Medulla oblongata (tissue), 1 donor: ENCODE data around the gene TTC28.
"Not testable (repeated sequence)": the region's sequence is repeated elsewhere in the genome, so short reads cannot be mapped to it uniquely, and the experiment has no call there.

Experiments used
- DNase-seq: peaks from one replicate; pipeline ENCODE4 v3.0.0-alpha.2; 2015; ENCODE audit errors: extremely low spot score

TTC28 gene

DNA sequence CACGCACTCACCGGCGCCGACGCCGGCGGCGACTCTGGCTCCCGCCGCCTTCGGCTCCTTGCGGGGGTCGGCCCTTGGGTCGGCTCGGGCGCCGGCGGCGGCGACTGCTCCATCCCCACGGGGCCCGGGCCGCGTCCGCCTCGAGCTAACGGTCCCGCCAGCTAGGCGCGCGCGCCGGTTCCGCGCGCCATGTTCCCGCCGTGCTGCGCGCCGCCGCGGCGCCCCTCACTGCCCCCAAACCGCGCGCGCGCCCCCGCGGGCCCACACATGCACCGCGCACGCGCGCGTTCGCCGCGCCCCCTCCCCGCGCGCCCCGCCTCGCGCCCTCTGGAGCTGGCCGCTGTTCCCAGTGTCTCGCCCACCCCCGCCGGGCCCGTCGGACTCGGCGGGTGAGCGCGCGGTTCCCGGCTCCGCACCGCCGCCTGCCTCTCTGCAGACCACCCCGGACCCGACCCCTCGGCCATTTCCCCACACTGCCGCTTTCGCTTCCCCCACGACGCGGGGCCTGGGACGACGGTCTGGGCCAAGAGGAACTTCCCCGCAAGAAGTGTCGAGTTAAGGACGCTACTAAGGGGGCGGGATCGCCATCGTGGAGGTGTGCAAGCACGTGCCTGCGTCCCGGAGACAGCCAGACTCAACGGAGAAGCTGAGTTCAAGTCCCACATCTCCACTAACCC lies at the start of gene TTC28:
TTC28 (minus strand) TSS at position 230 of the 677 bp plus-strand sequence; CDS start at position 113, 117 bp downstream.
- peak; percentile 76 for DNase-seq

DNA sequence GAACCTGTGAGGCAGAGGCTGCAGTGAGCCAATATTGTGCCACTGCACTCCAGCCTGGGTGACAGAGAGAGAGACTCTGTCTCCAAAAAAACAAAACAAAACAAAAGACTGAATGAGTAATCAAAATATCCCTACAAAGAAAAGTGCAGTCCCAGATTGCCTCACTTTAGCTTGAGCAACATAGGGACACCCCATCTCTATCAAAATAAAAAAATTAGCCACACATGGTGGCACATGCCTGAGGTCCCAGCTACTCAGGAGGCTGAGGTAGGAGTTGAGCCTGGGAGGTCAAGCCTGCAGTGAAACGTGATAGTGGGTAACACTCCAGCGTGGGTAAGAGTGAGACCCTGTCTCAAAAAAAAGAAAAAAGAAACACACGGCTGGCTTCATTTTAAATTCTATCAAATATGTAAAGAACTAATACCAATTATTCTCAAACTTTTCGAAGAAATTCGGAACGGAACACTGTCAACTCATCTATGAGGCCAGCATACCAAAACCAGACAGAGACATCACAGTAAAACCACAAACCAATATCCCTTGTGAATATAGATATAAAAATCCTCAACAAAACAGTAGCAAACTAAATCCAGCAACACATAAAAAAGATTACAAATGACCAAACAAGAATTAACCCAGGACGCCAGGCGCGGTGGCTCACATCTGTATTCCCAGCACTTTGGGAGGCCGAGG lies 49.1 kb upstream of the TTC28 start:
- no peak for DNase-seq

DNA sequence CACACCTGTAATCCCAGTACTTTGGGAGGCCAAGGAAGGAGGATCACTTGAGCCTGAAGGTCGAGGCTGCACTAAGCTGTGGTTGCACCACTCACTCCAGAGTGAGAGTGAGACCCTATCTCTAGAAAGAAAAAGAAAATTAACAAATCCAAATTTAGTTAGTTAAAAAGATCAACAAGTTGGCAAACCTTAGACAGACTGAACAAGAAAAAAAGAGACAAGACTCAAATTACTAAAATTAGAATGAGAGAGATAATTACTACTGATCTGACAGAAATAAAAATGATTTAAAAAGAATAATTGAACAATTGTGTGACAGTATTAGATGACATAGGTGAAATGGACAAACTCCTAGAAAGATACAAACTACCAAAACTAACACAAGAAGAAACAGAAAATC lies 48.4 kb upstream of the TTC28 start:
- DNase-seq, result no peak

DNA sequence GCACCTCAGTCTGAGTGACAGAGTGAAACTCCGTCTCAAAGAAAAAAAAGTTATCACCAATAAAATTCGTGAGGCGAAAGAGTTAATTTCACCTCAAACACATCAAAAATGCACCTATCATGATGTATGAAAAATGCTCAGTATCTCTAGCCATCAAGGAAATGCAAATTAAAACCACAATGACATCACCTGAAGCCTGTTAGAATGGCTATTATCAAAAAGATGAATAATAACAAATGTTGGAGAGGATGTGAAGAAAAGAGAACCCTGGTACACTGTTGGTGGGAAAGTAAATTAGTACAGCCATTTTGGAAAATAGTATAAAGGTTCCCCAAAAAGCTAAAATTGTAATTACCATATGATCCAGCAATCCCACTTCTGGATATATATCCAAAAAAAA lies 38.4 kb upstream of the TTC28 start:
- DNase-seq, result no peak

DNA sequence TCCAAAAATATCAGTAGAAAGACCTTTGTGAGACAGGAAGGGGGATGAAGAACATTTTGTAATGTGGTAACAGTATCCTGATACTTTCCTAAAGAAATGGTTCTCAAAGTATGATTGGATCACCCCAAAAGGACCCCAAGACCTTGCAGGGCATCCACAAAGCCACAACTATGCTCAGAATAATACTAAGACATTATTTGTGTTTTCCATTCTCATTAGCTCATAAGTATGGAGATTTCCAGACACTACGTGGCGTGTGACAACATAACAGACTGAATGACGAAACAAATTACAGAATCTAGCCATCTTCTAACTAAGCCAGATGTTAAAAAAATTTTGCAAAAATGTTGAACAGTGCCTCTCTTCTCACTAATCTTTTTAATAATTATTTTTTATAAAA lies 37.0 kb upstream of the TTC28 start:
- DNase-seq, result no peak

DNA sequence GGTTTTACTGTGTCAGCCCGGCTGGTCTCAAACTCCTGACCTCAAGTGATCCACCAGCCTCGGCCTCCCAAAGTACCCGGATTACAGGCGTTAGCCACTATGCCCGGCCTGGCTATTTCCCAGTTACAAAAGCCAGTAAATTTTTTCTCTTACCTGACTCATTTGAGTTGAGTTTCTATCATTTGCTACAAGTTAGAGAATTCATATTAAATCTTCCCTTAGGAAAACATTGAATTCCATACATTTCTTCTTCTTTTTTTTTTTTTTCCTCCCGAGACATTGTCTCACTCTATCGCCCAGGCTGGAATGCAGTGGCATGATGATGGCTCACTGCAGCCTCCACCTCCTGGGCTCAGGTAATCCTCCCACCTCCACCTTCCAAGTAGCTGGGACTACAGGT lies 36.0 kb upstream of the TTC28 start:
- no peak for DNase-seq

DNA sequence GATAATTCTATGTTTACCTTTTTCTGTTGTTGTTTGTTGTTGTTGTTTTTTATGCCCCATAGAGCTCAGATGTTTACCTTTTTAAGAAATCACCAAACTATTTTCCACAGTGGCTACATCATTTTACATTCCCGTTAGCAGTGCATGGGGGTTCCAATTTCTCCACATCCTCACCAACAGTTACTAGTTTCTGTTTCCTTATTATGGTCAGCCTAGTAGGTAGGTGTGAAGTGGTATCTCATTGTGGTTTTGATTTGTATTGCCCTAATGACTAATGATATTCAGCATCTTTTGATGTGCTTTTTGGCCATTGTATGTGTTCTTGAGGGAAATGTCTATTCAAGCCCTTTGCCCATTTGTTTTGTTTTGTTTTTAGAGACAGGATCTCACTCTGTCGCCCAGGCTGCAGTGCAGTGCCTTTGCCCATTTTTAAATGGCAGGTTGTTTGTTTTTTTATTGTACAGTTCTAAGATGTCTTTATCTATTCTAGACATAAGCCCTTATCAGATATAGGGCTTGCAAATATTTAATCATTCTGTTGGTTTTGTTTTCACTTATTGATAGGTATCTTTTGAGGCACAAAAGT lies 34.5 kb upstream of the TTC28 start:
- DNase-seq, result no peak

DNA sequence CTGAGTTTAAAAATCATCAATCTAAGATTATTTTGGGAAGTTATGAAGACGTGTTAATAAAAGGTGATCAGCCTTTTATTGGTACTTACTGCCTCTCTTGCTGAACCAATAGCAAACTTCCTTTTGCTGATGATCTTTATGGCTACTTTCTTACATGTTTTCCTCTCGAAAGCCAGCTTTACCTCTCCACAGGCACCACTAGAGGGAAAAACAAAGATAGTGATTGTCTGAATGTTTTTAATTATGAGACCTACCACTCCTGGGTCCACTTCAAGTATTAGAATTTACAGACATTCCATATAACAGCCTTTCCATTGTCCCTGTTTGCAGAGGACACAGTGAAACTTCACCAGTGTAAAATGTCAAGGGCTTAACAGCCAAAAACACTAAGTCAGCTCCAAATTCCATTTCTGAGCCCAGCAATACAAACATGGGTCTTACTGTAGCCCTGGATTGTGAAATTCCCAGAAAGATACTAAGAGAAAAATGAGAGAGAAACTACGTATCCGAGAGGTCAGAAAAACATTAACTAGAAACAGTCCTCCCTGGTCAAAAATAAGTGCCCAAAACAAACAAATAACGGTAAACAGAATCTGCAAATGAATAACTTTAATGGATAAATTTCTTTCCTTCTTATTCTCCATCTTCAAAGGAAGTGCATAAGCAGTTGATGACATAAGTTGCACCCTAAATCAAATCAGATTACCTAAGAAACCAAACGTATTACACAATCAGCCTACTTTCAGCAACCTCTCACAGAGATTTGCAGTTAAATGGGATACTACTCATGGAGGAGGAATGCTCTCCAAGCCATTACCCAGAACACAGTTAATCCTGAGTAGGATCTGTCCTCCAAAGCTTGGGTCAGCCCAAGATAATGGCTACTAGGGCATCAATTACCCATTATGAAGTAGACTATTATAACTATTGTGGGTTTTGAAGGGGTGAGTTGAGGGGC lies 32.5 kb upstream of the TTC28 start:
- peak; percentile 4 for DNase-seq

DNA sequence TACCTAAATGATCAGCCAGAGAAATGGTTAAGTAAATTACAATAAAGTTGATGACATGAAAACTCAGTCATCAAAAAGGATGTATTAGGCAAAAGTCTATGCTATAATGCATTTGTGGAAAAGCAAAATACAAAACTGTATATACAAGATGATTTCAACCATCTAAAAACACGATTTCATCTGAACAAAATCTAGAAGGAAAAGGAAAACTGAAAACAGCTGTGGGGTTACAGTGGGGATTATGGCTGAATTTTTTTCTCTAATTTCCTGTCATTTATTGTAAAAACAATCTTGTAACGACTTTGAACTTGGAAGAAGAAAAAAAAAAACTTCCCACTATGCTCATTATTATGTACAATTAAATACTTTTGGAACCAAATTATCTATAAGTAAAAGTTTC lies 31.7 kb upstream of the TTC28 start:
- no peak for DNase-seq

DNA sequence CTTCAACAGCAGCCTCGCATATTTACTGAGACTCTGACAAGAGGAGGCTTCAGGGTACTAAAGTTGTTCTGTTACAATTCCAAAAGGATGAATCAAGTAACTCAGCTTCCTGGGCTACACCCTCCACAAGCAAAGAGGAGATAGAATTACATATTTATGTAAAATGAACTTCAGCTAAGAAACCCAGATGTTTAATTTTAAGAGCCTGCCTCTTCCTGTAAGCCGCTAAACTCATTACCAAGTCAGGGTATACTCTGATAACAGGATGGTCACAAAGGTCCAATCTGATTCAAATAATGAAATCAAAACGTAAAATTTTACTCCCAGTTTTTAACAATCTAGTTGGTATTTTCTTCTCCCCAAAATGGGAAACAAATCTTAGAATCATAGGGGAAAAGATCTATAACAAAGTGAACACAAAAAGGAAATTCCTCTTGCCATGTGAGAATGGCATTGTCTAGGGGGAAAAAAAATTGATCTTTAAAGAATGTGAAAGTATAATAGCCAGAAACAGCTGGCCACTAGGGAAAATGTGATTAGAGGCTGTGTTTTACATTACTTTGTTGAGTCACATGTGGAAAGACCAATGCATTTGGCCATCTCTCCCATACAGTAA lies 31.0 kb upstream of the TTC28 start:
- DNase-seq, result no peak

DNA sequence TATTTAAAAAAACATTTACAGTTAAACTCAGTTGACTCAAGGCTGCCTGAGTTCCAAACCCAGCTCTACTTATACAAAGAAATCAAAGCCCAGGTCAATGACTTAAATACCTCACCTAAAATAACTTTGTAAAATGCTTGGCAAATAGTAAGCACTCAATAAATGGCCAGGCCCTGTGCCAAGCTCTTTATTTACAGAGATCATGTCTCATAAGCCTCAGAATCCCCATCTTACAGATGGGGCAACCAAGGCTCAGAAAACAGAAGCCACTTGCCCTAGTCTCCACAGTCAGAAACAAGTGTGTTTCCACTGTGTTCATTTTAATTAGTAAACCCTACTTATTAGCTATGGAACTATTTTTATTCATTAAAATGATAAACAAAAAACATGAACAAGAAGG lies 30.5 kb upstream of the TTC28 start:
- DNase-seq, result no peak

DNA sequence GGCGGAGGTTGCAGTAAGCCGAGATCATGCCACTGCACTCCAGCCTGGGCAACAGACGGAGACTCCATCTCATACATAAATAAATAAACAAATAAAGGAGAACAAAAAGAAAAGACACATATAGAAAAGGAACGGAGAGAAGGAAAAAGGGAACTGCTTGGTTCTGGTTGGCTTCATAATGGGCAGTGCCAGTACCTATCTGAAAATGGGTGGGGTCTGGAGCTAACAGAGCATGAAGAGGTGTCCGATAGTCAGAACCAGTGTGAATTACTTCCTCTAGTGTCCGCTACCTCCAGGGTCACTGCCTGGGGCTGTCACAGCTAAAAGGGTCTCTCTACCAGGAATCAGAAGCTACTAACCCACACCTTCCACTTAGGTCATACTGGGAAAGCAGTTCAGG lies 27.2 kb upstream of the TTC28 start:
- no peak for DNase-seq

DNA sequence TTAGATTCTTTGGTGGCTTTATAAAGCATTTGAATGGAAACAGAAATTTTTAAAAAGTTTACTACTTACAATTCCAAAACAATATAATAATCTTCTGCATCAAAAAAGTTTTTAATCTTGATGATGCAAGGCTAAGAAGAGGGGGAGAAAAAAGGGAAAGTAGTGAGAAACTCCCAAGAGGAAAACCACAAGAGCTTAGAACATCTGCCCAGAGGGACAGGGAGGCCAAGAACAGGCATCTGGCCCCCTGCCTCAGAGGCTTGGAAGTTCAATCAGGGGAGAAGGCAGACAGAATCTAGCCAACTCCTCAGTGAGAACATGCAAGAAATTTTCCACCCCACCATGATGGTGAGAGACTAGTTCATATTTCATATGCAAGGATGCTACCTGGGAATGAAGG lies 23.8 kb upstream of the TTC28 start:
- no peak for DNase-seq

DNA sequence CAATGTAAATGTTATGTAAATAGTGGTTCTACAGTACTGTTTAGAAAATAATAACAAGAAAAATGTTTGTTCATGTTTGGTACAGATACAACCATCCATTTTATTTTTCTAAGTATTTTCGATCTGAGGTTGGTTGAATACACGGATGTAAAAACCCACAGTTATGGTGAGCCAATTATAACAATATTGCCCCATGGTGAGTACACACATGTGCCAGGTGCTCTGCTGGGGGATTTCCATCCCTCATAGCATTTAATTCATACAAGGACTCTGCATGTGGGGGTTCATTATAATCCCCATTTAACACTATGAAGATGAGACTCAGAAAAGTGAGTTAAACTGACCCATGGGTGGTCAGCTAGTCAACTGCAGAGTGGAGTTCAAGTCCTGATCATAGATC lies 23.3 kb upstream of the TTC28 start:
- DNase-seq, result no peak

DNA sequence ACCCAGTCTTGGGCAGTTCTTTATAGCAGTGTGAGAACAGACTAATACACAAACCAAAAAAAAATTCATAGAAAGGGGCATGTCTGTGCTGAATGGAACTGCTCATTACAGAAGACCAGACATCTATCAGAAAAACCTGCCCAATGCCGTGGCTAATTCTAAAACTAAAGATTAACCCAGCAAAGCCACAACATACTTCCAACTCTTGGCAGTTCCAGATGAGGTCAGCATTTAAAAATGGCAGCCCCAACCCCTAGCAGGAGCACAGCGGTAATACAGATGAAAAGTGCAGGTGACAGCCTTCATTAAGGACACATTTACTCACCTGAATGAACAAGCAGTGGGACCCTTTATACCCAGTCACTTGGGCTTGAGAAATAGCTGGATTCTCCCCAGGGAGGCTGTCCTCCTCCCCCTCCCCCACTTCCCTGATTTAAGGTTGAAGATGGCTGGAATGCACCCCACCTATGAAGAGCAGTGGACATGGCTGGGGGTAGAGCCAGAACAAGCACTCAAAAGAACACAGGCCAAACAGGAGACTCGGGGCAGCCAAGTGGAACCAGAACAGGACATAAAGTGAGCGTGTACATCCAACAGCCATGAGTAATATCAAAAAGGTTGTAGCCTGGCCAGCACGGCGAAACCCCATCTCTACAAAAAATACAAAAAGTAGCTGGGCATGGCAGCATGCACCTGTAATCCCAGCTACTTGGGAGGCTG lies 13.6 kb upstream of the TTC28 start:
- not testable (repeated sequence) for DNase-seq

DNA sequence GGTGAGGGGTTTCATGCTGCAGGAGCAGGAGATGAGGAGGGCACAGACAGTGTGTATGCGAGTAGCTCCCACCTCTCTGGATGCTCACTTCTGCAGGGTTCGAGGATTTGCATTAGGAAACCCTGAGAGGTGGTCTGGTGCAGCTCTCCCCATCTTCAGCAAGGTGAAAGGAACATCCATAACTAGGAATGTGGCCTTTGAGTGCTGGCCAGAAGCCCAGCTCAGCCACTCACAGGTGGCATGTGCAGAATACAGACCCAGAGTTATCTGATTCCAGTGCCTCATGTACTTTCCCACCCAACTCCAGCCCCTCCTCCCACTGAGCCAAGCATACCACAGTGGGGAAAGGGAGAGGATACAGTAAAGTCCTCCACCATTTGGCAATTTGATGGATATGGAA lies 10.2 kb upstream of the TTC28 start:
- DNase-seq, result not testable (repeated sequence)

DNA sequence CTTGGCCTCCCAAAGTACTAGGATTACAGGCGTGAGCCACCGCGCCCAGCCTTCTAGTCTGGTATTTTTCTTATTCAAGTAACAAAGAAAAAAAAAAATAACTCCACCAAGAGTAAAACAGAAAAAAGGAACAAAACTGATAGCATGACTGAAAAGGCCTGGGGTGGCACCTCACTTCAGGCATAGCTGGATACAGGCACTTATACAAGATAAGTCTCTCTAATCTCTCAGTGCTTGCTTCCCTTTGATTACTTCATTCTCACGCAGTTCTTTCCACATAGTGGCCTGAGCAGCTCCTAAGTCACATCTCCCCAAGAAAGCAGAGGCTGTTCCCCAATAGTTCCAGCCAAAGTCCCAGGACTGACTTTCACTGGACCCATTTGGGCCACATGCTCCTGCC lies 3.3 kb upstream of the TTC28 start:
- DNase-seq, result not testable (repeated sequence)

DNA sequence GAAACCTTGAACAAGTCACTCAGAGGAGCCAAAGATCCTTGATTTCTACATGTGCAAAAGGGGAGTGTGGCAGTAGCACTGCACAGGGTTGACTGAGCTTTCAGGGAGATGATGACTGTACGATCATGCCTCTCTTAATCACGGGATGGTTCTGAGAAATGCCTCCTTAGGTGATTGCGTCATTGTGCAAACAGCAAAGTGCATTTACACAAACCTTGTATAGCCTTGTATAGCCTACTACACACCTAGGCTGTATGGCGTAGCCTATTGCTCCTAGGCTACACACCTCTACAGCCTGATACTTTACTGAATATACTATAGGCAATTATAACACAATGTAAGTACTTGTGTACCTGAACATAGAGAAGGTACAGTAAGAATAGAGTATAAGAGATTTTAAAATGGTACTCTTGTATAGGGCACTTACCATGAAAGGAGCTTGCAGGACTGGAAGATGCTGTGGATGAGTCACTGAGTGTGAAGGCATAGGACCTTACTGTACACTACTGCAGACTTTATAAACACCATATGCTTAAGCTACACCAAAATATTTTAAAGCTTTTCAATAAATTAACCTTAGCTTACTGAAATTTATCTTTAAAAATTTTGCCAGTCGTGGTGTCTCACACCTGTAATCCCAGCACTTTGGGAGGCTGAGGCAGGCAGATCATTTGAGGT lies 1.3 kb upstream of the TTC28 start:
- DNase-seq, result not testable (repeated sequence)

DNA sequence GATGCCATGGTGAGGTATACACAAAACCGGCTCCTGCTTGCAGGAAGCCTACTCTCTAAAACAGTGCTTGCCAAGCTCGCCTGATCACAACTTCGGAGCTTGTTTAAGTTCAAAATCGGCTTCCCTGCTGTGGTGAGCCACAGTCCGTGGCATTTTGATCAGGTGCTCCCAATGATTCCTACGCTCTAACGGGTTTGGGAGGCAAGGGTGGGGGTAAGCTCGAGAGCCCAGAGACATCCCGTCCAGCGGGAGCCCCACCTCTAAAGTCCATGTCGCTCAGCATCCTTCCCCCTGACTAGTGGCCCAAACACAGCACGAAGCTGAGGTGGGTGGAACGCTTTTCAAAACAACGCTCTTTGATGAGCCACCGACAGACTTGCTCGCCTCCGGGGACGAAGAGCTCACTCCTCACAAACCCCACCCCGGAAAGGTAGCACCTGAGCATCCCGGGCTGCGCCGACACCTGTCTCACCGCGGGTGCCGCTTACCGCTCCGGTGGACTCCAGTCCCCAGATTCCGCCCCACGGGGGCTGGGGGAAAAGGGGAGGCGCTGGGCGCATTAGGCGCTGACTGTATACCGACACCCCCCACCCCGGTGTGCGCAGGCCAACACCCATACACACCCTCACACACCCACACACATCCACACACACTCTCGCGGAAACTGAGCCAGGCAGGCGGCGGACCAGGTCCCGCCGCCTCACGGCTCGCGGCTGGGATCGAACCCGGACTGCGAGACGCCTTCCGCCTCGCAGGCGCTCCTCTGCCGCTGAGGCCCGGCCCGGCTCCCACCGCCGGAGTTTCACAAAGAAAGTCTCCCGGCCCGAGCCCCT lies 646 bp downstream of the TTC28 start:
- peak; percentile 7 for DNase-seq
